Calu3 (cell line): Measurements from ENCODE around the gene P2RX6. TPM values are rescaled to one million over a fixed set of nuclear protein-coding genes. Genes with fewer than 3 reads are reported as not detected.
A peak's percentile ranks its signal among the peaks of the same experiment; 100 is the strongest.

Experiments
- BruUV-seq: library from RNA; stranded (reverse); fragments of 400-500 nt; replicated peaks from 2 replicates; lab custom pipeline; 2021; lab: Mats Ljungman, UMichigan
- CTCF ChIA-PET: fragments of 300-600 bp; sonication (Branson Sonifier 250); formaldehyde crosslinking; loops from one replicate; lab custom pipeline; 2022; ENCODE audit warnings: antibody characterized with exemption; lab: Charles Lee
- DNase-seq: peaks from one replicate; pipeline ENCODE4 v3.0.0; 2022
- H3K27ac Mint-ChIP-seq: one replicate; pipeline ENCODE4 v1.8.0; 2022; ENCODE audit warnings: mixed read lengths; ENCODE audit not compliant: unreplicated experiment
- H3K27me3 Mint-ChIP-seq: one replicate; pipeline ENCODE4 v1.8.0; 2022; ENCODE audit warnings: mixed read lengths; ENCODE audit not compliant: unreplicated experiment
- H3K36me3 Mint-ChIP-seq: one replicate; pipeline ENCODE4 v1.8.0; 2022; ENCODE audit warnings: mild to moderate bottlenecking, moderate library complexity, mixed read lengths; ENCODE audit not compliant: insufficient read depth, unreplicated experiment
- H3K4me1 Mint-ChIP-seq: one replicate; pipeline ENCODE4 v1.8.0; 2022; ENCODE audit warnings: mild to moderate bottlenecking, low read depth, mixed read lengths; ENCODE audit not compliant: unreplicated experiment
- H3K4me3 Mint-ChIP-seq: one replicate; pipeline ENCODE4 v1.8.0; 2022; ENCODE audit warnings: mild to moderate bottlenecking, low read depth, moderate library complexity, mixed read lengths; ENCODE audit not compliant: unreplicated experiment
- H3K9me3 Mint-ChIP-seq: one replicate; pipeline ENCODE4 v1.8.0; 2022; ENCODE audit warnings: low read depth, mixed read lengths; ENCODE audit not compliant: unreplicated experiment
- intact Hi-C: fragments of 100-400 bp; cut with micrococcal nuclease; formaldehyde crosslinking; loops from one replicate; pipeline ENCODE4 v1.10.0; 2022; ENCODE audit not compliant: unreplicated experiment
- total RNA-seq: library from RNA; stranded (reverse); gene quantifications from 2 replicates; pipeline ENCODE4 v1.2.3, GENCODE V29; 2022
- TF ChIP-seq, protein P1 (sequence below): fragments of 200-600 bp; IDR thresholded peaks from one replicate; pipeline ENCODE4 v1.8.0; 2022; ENCODE audit warnings: antibody characterized with exemption; ENCODE audit not compliant: unreplicated experiment

The P2RX6 gene
- total RNA-seq, 1 experiment from 2014 or later: 0.26 TPM

DNA sequence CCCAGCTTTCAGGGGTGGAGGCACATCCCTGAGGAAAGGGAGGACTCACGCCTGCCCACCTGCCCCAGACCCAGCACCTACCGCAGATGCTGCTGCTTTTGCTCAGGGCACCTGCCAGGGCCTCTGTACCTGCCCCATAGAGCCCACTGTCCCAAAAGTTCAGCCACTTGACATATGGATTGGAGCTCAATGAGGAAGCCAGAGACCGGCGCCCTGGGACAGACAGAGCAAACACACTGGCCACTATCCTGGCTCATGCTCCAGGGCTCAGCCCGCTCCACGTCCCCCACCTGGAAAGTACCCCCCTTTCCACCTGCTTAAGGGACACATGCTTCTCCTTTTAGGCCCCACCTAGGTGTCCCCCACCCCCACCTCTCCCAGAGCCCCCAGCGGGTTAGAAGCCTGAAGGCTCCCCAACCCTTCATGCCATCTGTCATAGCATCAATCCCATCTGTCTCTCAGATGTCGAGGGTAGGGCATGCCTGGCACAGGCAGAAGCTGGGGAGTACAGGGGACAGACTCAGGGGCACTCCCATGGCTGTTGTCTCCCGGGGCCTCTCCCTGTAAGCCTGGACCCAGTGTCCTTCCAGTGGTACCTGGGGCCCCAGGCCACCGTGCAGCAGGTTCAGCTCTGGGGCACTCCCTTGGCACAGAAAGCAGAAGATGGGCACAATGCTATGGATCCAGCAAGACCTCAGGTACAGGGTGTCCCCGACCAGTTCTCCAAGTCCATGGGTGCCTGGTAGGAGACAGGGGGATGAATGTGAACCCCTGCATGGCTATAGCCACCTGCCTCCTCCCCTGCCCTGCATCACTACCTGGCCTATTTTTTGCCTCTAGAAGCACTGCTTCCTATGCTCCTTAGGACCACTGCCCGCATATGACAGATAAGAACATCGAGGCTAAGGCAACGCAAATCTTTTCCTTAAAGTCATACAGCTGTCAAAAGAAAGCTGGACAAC is 2.2 kb upstream of the P2RX6 start:
- intact Hi-C loops: no loop called here
- H3K27ac Mint-ChIP-seq: no peak overlapping the region
- H3K27me3 Mint-ChIP-seq: peaks cover 13% of the 10 kb centered on the region
- TF ChIP-seq, protein P1, sequence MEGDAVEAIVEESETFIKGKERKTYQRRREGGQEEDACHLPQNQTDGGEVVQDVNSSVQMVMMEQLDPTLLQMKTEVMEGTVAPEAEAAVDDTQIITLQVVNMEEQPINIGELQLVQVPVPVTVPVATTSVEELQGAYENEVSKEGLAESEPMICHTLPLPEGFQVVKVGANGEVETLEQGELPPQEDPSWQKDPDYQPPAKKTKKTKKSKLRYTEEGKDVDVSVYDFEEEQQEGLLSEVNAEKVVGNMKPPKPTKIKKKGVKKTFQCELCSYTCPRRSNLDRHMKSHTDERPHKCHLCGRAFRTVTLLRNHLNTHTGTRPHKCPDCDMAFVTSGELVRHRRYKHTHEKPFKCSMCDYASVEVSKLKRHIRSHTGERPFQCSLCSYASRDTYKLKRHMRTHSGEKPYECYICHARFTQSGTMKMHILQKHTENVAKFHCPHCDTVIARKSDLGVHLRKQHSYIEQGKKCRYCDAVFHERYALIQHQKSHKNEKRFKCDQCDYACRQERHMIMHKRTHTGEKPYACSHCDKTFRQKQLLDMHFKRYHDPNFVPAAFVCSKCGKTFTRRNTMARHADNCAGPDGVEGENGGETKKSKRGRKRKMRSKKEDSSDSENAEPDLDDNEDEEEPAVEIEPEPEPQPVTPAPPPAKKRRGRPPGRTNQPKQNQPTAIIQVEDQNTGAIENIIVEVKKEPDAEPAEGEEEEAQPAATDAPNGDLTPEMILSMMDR: no peak
- peaks cover 18% of the 10 kb centered on the region for H3K4me1 Mint-ChIP-seq
- CTCF ChIA-PET: interaction anchor here (0.6 kb wide), 1 partner anchor 206 kb away, joined by 3 read pairs; no protein-coding TSS in a partner anchor
- H3K36me3 Mint-ChIP-seq: no peaks in the 10 kb centered on the region
- H3K4me3 Mint-ChIP-seq: no peak overlapping the region
- no peak for DNase-seq
- H3K9me3 Mint-ChIP-seq: no peaks in the 10 kb centered on the region
- BruUV-seq: no TSS peak

DNA sequence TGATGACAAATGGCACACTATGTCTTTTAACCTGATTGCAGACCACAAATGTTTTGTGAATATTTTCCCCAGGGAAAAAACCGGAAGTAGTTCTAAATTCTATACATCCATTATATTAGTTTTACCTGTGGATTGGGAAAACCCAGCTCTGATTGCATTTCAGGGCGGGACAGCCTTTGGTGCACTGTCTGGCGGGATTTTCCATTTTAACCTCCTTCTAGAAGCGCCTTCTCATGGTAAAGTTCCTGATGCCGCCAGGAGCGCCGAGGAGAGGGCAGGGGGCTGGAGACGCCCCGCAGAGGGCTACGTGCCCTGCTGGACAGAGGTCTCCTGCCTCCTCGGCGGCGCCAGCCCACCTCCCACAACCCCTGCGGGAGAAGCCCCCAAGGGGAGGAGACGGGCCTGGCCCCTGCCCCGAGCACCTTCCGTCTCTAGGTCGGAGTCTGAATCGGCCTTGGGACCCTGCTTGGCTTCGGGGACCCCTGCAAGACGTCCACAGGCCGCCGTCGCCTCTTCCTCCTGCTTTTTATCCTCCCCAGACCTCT is 1.2 kb upstream of the P2RX6 start:
- H3K4me3 Mint-ChIP-seq: peak overlapping the region; percentile 65
- CTCF ChIA-PET: no interaction called here
- H3K9me3 Mint-ChIP-seq: no peaks in the 10 kb centered on the region
- intact Hi-C loops: no loop called here
- peak overlapping the region; percentile 38 for H3K27ac Mint-ChIP-seq
- TF ChIP-seq, protein P1: no peak
- H3K4me1 Mint-ChIP-seq: peaks cover 18% of the 10 kb centered on the region
- H3K27me3 Mint-ChIP-seq: peaks cover 23% of the 10 kb centered on the region
- H3K36me3 Mint-ChIP-seq: no peaks in the 10 kb centered on the region
- DNase-seq: no peak
- BruUV-seq: no TSS peak

DNA sequence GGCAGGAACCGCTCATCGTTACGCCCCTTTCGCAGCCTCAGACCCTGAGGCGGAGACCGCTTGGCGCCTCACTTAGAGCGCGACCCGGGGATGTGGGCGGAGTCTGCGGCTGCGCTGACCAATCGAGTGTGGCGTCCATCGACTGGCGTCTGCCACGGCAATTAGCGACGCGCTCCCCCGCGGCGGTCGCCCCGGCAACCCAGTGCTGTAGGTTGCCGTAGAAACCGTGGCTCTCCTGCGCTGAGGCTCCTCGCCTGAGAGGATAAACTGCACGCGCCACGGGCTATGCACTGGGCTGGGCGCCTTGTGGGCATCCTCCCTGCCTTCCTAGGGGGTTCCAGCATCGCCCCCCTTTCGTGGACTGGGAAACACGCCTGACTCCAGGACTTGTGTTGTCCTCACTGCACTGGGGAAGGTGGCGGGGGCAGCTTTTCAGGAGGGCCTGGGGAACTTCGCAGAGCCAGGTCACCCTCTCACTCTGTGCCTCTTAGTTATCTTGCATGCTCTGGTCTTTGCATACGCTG is 701 bp upstream of the P2RX6 start:
- DNase-seq: peak; percentile 65
- Mint-ChIP-seq H3K9me3 (no peaks in the 10 kb centered on the region), H3K27me3 (peaks cover 29% of the 10 kb centered on the region), H3K4me1 (peaks cover 18% of the 10 kb centered on the region), H3K4me3 (peak overlapping the region; percentile 65), H3K36me3 (no peaks in the 10 kb centered on the region), H3K27ac (peak overlapping the region; percentile 38)
- BruUV-seq: no TSS peak
- TF ChIP-seq, protein P1: no peak
- intact Hi-C loops: no loop called here
- CTCF ChIA-PET: no interaction called here

DNA sequence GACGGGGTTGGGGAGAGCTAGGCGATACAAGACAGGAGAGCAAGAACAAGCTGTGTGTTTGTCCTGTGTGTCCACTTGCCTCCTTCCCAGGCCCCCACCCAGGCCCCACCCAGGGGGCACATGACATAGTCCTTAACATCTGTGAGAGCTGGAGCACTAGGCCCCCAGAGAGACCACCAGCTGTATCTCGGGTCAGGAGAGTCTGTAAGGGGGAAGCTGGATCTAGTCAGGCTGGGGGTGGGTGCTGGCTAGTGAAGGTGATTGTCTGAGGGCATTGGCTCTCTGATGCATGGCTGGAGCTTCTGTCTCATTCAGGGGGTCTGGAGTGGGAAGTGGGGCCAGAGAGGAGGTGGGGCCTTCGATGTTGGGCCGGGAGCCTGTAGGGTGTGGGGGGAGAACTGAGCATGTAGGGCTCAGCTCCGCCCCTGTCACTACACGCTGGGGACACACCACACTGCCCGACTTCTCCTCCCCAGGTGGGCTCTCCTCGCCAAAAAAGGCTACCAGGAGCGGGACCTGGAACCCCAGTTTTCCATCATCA is 571 bp downstream of the P2RX6 start:
- no peak for DNase-seq
- no TSS peak for BruUV-seq
- Mint-ChIP-seq H3K4me3 (peak overlapping the region; percentile 65), H3K36me3 (no peaks in the 10 kb centered on the region), H3K4me1 (peaks cover 18% of the 10 kb centered on the region), H3K27me3 (peaks cover 42% of the 10 kb centered on the region), H3K9me3 (no peaks in the 10 kb centered on the region), H3K27ac (no peak overlapping the region)
- CTCF ChIA-PET: no interaction called here
- intact Hi-C loops: no loop called here
- TF ChIP-seq, protein P1: no peak
